Neural cell (in vitro differentiated cells): ENCODE results near the gene PBX4. TPM values are rescaled to one million over a fixed set of nuclear protein-coding genes. Genes with fewer than 3 reads are reported as not detected.

Experiments
- H2AFZ ChIP-seq: fragments of 200-600, 300-800 bp; sonication (generic), shearing (Covaris generic); 2 replicates; pipeline ENCODE4 v1.6.0; 2014; ENCODE audit warnings: low read depth, mild to moderate bottlenecking, antibody characterized with exemption, low read length, moderate library complexity
- H3F3A ChIP-seq: fragments of 200-600 bp; shearing (Covaris generic); 2 replicates; pipeline ENCODE4 v1.6.1; 2016; ENCODE audit warnings: mild to moderate bottlenecking, moderate library complexity, mixed read lengths, antibody characterized with exemption, low read length; ENCODE audit not compliant: insufficient read depth, poor library complexity, severe bottlenecking
- H3K27ac ChIP-seq: fragments of 200-600, 300-800 bp; sonication (generic), shearing (Covaris generic); 2 replicates; pipeline ENCODE4 v1.5.1; 2014; ENCODE audit warnings: mild to moderate bottlenecking, low read length, moderate library complexity
- H3K27me3 ChIP-seq: fragments of 300-800, 200-600 bp; sonication (generic), shearing (Covaris generic); 2 replicates; pipeline ENCODE4 v1.6.0; 2014; ENCODE audit warnings: mild to moderate bottlenecking, low read depth, low read length, moderate library complexity; ENCODE audit not compliant: insufficient read depth
- H3K36me3 ChIP-seq: fragments of 300-800, 200-600 bp; sonication (generic), shearing (Covaris generic); 2 replicates; pipeline ENCODE4 v1.5.1; 2014; ENCODE audit warnings: mild to moderate bottlenecking, antibody characterized with exemption, low read length, moderate library complexity; ENCODE audit not compliant: insufficient read depth
- H3K4me2 ChIP-seq: fragments of 300-800, 200-600 bp; sonication (generic), shearing (Covaris generic); 2 replicates; pipeline ENCODE4 v1.6.0; 2014; ENCODE audit warnings: mild to moderate bottlenecking, low read length
- H3K4me3 ChIP-seq: fragments of 300-800, 200-600 bp; sonication (generic), shearing (Covaris generic); 2 replicates; pipeline ENCODE4 v1.5.1; 2014; ENCODE audit warnings: mild to moderate bottlenecking, low read length, moderate library complexity
- H3K79me2 ChIP-seq: fragments of 200-600 bp; shearing (Covaris generic); replicated peaks from 2 replicates; pipeline ENCODE4 v1.6.0; 2014; ENCODE audit warnings: mild to moderate bottlenecking, low read length, moderate library complexity; ENCODE audit not compliant: insufficient read depth
- H3K9ac ChIP-seq: fragments of 300-800, 200-600 bp; sonication (generic), shearing (Covaris generic); 2 replicates; pipeline ENCODE4 v1.6.1; 2016; ENCODE audit warnings: mild to moderate bottlenecking, low read length, mixed read lengths
- H3K9me2 ChIP-seq: fragments of 200-600 bp; shearing (Covaris generic); 2 replicates; pipeline ENCODE4 v1.6.1; 2016; ENCODE audit warnings: mild to moderate bottlenecking, low read length, mixed read lengths; ENCODE audit not compliant: insufficient read depth
- H3K9me3 ChIP-seq: fragments of 200-600, 300-800 bp; sonication (generic), shearing (Covaris generic); 2 replicates; pipeline ENCODE4 v1.6.1; 2016; ENCODE audit warnings: mild to moderate bottlenecking, mixed run types, low read length, moderate library complexity, mixed read lengths
- H4K20me1 ChIP-seq: fragments of 200-600 bp; shearing (Covaris generic); 2 replicates; pipeline ENCODE4 v1.6.1; 2016; ENCODE audit warnings: mild to moderate bottlenecking, mixed run types; ENCODE audit not compliant: insufficient read depth
- EP300 ChIP-seq: fragments of 450-650 bp; conservative IDR thresholded peaks from 2 replicates; pipeline ENCODE4 v1.6.1; 2014; ENCODE audit warnings: antibody characterized with exemption, mild to moderate bottlenecking, moderate library complexity; ENCODE audit not compliant: poor library complexity, severe bottlenecking
- EZH2 ChIP-seq: fragments of 200-600, 300-800 bp; shearing (Covaris generic), sonication (generic); IDR thresholded peaks from 2 replicates; pipeline ENCODE4 v1.6.1; 2014; ENCODE audit warnings: antibody characterized with exemption, low read length, borderline replicate concordance, mild to moderate bottlenecking; ENCODE audit not compliant: insufficient read depth, poor library complexity, severe bottlenecking
- MXI1 ChIP-seq: fragments of 450-650 bp; conservative IDR thresholded peaks from 2 replicates; pipeline ENCODE4 v1.6.1; 2014; ENCODE audit warnings: antibody characterized with exemption, mild to moderate bottlenecking; ENCODE audit not compliant: poor library complexity, severe bottlenecking
- POLR2AphosphoS5 ChIP-seq: IDR thresholded peaks from 2 replicates; pipeline ENCODE4 v1.6.1; 2012
- RAD21 ChIP-seq: fragments of 450-650 bp; conservative IDR thresholded peaks from 2 replicates; pipeline ENCODE4 v1.6.1; 2014; ENCODE audit warnings: antibody characterized with exemption, mild to moderate bottlenecking, moderate library complexity
- SMC3 ChIP-seq: fragments of 450-650 bp; conservative IDR thresholded peaks from 2 replicates; pipeline ENCODE4 v1.6.1; 2014; ENCODE audit warnings: antibody characterized with exemption, mild to moderate bottlenecking, moderate library complexity; ENCODE audit not compliant: poor library complexity
- TAF1 ChIP-seq: IDR thresholded peaks from 2 replicates; pipeline ENCODE4 v1.6.1; 2012; ENCODE audit warnings: low read depth
- polyA plus RNA-seq: library from polyadenylated mRNA; depleted of rRNA; stranded (reverse); fragments of >200 nt; gene quantifications from 2 replicates; pipeline ENCODE4 v1.2.3, GENCODE V29; 2014
- TF ChIP-seq, protein P1 (sequence below): IDR thresholded peaks from 2 replicates; pipeline ENCODE4 v1.6.1; 2012; ENCODE audit warnings: borderline replicate concordance
- TF ChIP-seq, protein P2 (sequence below): fragments of 450-650 bp; IDR thresholded peaks from 2 replicates; pipeline ENCODE4 v1.5.1; 2014; ENCODE audit warnings: antibody characterized with exemption, mild to moderate bottlenecking, moderate library complexity; ENCODE audit not compliant: poor library complexity, severe bottlenecking

Gene PBX4
- polyA plus RNA-seq, 1 donor from 2014 or later: 7.5 TPM

DNA sequence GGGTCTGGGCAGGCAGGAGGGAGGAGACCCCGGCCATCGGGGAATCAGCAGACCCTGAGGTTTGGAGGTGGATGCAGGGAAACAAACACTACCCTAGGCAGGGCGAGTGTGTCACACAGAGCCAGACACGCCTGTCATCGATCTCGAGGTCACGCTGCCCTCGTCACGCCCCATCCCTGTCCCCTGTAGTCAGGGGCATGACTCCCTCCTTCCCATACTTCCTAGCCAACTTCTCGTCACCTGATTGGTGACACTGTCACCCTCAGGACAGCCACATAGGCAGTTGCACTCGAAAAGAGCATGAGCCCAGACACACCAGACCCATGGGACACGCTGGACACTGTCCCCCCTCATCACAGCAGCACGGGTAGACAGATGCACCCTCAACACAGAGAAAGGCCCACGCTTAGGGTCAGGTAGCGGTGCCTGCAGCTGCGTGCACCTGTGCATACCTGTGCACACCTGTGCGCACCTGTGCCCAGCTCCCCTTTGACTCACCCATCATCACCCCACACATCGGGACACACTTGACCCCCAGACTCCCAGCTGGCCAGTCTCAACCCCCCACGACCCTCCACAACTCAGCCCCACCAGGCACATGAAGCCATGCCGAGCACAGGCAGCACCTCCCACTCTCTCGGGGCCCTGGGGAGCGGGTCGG, 68.6 kb downstream of the PBX4 start:
- Histone ChIP-seq H3K9ac (no peak overlapping the region), H3K79me2 (no peaks in the 10 kb centered on the region), H3K27ac (no peak overlapping the region), H3K27me3 (no peaks in the 10 kb centered on the region), H3K9me3 (no peaks in the 10 kb centered on the region), H2AFZ (no peak overlapping the region), H3K4me3 (no peak overlapping the region), H3K9me2 (no peaks in the 10 kb centered on the region), H4K20me1 (no peaks in the 10 kb centered on the region), H3K4me2 (no peak overlapping the region), H3F3A (no peaks in the 10 kb centered on the region), H3K36me3 (no peaks in the 10 kb centered on the region)
- TF ChIP-seq RAD21 (no peak), EP300 (no peak)
- TF ChIP-seq, protein P1, sequence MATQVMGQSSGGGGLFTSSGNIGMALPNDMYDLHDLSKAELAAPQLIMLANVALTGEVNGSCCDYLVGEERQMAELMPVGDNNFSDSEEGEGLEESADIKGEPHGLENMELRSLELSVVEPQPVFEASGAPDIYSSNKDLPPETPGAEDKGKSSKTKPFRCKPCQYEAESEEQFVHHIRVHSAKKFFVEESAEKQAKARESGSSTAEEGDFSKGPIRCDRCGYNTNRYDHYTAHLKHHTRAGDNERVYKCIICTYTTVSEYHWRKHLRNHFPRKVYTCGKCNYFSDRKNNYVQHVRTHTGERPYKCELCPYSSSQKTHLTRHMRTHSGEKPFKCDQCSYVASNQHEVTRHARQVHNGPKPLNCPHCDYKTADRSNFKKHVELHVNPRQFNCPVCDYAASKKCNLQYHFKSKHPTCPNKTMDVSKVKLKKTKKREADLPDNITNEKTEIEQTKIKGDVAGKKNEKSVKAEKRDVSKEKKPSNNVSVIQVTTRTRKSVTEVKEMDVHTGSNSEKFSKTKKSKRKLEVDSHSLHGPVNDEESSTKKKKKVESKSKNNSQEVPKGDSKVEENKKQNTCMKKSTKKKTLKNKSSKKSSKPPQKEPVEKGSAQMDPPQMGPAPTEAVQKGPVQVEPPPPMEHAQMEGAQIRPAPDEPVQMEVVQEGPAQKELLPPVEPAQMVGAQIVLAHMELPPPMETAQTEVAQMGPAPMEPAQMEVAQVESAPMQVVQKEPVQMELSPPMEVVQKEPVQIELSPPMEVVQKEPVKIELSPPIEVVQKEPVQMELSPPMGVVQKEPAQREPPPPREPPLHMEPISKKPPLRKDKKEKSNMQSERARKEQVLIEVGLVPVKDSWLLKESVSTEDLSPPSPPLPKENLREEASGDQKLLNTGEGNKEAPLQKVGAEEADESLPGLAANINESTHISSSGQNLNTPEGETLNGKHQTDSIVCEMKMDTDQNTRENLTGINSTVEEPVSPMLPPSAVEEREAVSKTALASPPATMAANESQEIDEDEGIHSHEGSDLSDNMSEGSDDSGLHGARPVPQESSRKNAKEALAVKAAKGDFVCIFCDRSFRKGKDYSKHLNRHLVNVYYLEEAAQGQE: no peak

DNA sequence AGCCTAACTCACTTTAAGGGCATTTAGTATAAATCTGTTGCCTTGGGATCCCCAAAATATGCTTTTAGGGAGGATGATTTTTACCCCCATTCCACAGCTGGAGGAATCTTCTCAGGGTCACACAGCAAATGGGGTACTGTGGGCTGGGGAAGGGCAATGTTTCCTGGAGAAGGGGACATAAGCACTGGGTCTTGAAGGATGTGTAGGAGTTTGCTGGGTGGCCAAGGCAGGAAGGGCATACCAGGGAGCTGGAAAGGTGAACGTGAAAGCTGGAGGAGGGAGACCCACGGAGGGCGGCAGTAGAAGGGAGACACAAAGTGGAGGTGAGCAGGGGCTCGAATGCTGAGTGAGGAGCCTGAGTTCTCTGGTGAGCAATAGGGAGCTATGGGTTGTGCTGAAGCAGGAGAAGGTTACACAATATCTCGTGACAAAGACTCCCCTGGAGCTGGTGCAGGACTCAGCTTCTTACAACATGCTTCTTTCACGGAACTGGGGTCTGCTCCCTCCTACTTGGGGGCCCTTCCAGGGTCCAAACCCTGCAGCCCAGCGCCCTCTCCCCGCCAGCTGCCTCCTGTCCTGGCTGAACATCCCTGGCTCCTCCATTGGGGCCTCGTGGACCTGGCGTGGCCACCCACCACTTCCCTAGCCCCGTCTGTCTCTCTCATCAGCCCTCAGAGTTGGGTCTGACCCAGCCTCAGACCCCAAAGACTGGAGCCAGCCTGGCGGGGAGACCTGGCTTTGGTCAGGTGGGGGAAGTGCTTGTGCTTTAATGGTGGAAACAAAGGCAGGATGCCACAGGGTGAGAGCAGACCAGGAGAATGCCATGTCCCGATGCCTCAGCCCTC, 69.3 kb downstream of the PBX4 start:
- Histone ChIP-seq H3K79me2 (no peaks in the 10 kb centered on the region), H4K20me1 (no peaks in the 10 kb centered on the region), H3K27me3 (no peaks in the 10 kb centered on the region), H3K9me2 (no peaks in the 10 kb centered on the region), H2AFZ (no peak overlapping the region), H3K4me3 (no peak overlapping the region), H3K9ac (no peak overlapping the region), H3K9me3 (no peaks in the 10 kb centered on the region), H3K36me3 (no peaks in the 10 kb centered on the region), H3K27ac (no peak overlapping the region), H3F3A (no peaks in the 10 kb centered on the region), H3K4me2 (no peak overlapping the region)
- TF ChIP-seq EP300 (no peak), TAF1 (no peak), SMC3 (no peak), MXI1 (no peak), RAD21 (no peak), POLR2AphosphoS5 (no peak), EZH2 (no peak)
- TF ChIP-seq, protein P2, sequence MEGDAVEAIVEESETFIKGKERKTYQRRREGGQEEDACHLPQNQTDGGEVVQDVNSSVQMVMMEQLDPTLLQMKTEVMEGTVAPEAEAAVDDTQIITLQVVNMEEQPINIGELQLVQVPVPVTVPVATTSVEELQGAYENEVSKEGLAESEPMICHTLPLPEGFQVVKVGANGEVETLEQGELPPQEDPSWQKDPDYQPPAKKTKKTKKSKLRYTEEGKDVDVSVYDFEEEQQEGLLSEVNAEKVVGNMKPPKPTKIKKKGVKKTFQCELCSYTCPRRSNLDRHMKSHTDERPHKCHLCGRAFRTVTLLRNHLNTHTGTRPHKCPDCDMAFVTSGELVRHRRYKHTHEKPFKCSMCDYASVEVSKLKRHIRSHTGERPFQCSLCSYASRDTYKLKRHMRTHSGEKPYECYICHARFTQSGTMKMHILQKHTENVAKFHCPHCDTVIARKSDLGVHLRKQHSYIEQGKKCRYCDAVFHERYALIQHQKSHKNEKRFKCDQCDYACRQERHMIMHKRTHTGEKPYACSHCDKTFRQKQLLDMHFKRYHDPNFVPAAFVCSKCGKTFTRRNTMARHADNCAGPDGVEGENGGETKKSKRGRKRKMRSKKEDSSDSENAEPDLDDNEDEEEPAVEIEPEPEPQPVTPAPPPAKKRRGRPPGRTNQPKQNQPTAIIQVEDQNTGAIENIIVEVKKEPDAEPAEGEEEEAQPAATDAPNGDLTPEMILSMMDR: no peak
- TF ChIP-seq, protein P1: no peak
